ENCODE measurements around the gene ALOXE3. TPM values are rescaled to one million over a fixed set of nuclear protein-coding genes. Genes with fewer than 3 reads are reported as not detected.

The ALOXE3 gene
- total RNA-seq, 1 donor from 2014 or later = not detected

- H3K36me3 Mint-ChIP-seq (ENCODE audit: insufficient read depth) = peaks cover 8% of the 10 kb centered on the region
- no peak for TF ChIP-seq CTCF (IDR thresholded peaks at IDR 0.05; ENCODE audit: unreplicated experiment)
- no peak for DNase-seq (ENCODE audit: low spot score, unreplicated experiment)
- H3K9me3 Mint-ChIP-seq (ENCODE audit: low read depth) = no peaks in the 10 kb centered on the region
- H3K4me1 Mint-ChIP-seq (ENCODE audit: low read depth) = no peaks in the 10 kb centered on the region
- no peak overlapping the region for H3K4me3 Mint-ChIP-seq (ENCODE audit: low read depth)
- peaks cover 10% of the 10 kb centered on the region for H3K27me3 Mint-ChIP-seq
- H3K27ac Mint-ChIP-seq = no peak overlapping the region
These were observed 20.0 kb upstream of the ALOXE3 start for GRCh38 chr17:8138374-8138671.

- DNase-seq (ENCODE audit: low spot score, unreplicated experiment) = no peak
- Mint-ChIP-seq H3K36me3 (ENCODE audit: insufficient read depth) (peaks cover 8% of the 10 kb centered on the region), H3K27ac (no peak overlapping the region), H3K4me1 (ENCODE audit: low read depth) (no peaks in the 10 kb centered on the region), H3K4me3 (ENCODE audit: low read depth) (no peak overlapping the region), H3K9me3 (ENCODE audit: low read depth) (no peaks in the 10 kb centered on the region), H3K27me3 (peaks cover 10% of the 10 kb centered on the region)
- TF ChIP-seq CTCF (IDR thresholded peaks at IDR 0.05; ENCODE audit: unreplicated experiment) = no peak
These were observed 19.5 kb upstream of the ALOXE3 start for GRCh38 chr17:8137645-8138373.

GRCh38 chr17:8133941-8134340, 15.6 kb upstream of the ALOXE3 start:
- TF ChIP-seq CTCF (IDR thresholded peaks at IDR 0.05; ENCODE audit: unreplicated experiment) = no peak
- DNase-seq (ENCODE audit: low spot score, unreplicated experiment) = no peak
- H3K4me1 Mint-ChIP-seq (ENCODE audit: low read depth) = no peaks in the 10 kb centered on the region
- no peaks in the 10 kb centered on the region for H3K36me3 Mint-ChIP-seq (ENCODE audit: insufficient read depth)
- H3K4me3 Mint-ChIP-seq (ENCODE audit: low read depth) = no peak overlapping the region
- H3K27ac Mint-ChIP-seq = no peak overlapping the region
- H3K9me3 Mint-ChIP-seq (ENCODE audit: low read depth) = no peaks in the 10 kb centered on the region
- peaks cover 31% of the 10 kb centered on the region for H3K27me3 Mint-ChIP-seq

DNA sequence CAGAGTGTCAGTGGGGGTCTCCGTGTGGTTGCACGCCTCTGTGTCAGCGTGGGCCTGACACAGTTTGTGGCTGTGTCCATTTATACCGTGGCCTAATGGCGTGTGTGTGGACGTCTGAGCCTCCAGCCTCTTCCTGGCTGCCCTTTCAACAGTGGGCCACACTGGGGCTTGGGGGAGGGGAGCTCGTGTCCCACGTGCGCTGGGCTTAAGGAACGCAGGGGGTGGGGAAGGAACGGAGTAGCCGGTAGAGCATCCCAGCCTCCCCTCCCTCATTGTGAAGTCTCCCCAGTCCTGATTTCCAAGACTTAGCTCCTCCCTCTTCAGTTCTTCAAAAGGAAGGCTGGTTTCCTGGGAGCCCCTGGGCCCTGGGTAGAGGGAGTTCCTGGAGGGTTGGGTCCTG, 15.1 kb upstream of the ALOXE3 start:
- H3K27ac Mint-ChIP-seq = no peak overlapping the region
- no peaks in the 10 kb centered on the region for H3K4me1 Mint-ChIP-seq (ENCODE audit: low read depth)
- H3K4me3 Mint-ChIP-seq (ENCODE audit: low read depth) = no peak overlapping the region
- H3K36me3 Mint-ChIP-seq (ENCODE audit: insufficient read depth) = no peaks in the 10 kb centered on the region
- no peaks in the 10 kb centered on the region for H3K9me3 Mint-ChIP-seq (ENCODE audit: low read depth)
- DNase-seq (ENCODE audit: low spot score, unreplicated experiment) = no peak
- no peak for TF ChIP-seq CTCF (IDR thresholded peaks at IDR 0.05; ENCODE audit: unreplicated experiment)
- H3K27me3 Mint-ChIP-seq = peaks cover 34% of the 10 kb centered on the region

DNA sequence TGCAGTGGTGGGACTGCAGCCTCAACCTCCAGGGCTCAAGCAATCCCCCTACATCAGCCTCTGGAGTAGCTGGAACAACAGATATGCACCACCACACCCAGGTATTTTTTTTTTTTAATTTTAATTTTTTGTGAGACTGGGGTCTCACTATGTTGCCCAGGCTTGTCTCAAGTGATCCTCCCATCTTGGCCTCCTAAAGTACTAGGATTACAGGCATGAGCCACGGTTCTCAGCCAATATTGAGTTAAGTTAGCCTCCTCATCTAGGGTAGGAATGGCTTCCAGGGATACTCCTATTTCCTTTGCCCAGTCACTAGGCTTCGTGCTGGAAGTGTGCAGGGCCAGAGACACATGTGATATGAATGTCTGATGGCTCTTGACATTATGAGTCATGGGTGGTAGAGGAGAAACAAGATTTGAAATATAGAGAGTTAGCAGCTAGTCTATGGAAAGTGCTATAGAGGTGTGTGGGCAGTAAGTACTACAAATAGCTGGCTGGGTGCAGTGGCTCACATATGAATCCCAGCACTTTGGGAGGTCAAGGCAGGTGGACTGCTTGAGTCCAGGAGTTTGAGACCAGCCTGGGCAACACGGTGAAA, 13.6 kb upstream of the ALOXE3 start:
- H3K4me3 Mint-ChIP-seq (ENCODE audit: low read depth) = no peak overlapping the region
- H3K27me3 Mint-ChIP-seq = peaks cover 43% of the 10 kb centered on the region
- H3K36me3 Mint-ChIP-seq (ENCODE audit: insufficient read depth) = no peaks in the 10 kb centered on the region
- H3K9me3 Mint-ChIP-seq (ENCODE audit: low read depth) = no peaks in the 10 kb centered on the region
- no peak for DNase-seq (ENCODE audit: low spot score, unreplicated experiment)
- no peak overlapping the region for H3K27ac Mint-ChIP-seq
- no peak for TF ChIP-seq CTCF (IDR thresholded peaks at IDR 0.05; ENCODE audit: unreplicated experiment)
- H3K4me1 Mint-ChIP-seq (ENCODE audit: low read depth) = peaks cover 4% of the 10 kb centered on the region

Measured in progenitor cell of endocrine pancreas (in vitro differentiated cells).